NCI-H510A treated with DMSO at 0.1 percent for 48 hours (cell line): Measurements from ENCODE around the gene ANKRD35.
"Not testable (repeated sequence)": the region's sequence is repeated elsewhere in the genome, so short reads cannot be mapped to it uniquely, and the experiment has no call there.

Experiments used
- DNase-seq: peaks from one replicate; lab custom pipeline; 2025; lab: John Stamatoyannopoulos, UW

ANKRD35 gene

GRCh38 chr1:145885738-145886287 lies at the start of gene ANKRD35:
TSS of gene ANKRD35 (minus strand) at chr1:145885866. CDS start at chr1:145885758, 108 bp downstream.
- peak; percentile 73 for DNase-seq

GRCh38 chr1:145932522-145933009 lies 46.9 kb upstream of the ANKRD35 start:
- not testable (repeated sequence) for DNase-seq

GRCh38 chr1:145927916-145928643 lies 42.4 kb upstream of the ANKRD35 start:
- DNase-seq = no peak

- DNase-seq = peak; percentile 91
Observed at GRCh38 chr1:145927063-145927886, 41.6 kb upstream of the ANKRD35 start, which contains the start of gene RBM8A. TSS of gene RBM8A (minus strand) at chr1:145927484. CDS start at chr1:145927426, 58 bp downstream.

- DNase-seq = no peak
Observed at GRCh38 chr1:145926686-145927062, 41.0 kb upstream of the ANKRD35 start.

GRCh38 chr1:145922266-145922665 lies 36.6 kb upstream of the ANKRD35 start:
- DNase-seq = no peak

- not testable (repeated sequence) for DNase-seq
Observed at GRCh38 chr1:145920297-145920696, 34.6 kb upstream of the ANKRD35 start.

- DNase-seq = peak; percentile 58
Observed at GRCh38 chr1:145918992-145919939, 33.6 kb upstream of the ANKRD35 start.

GRCh38 chr1:145918144-145918991 lies 32.7 kb upstream of the ANKRD35 start, which contains the start of gene PEX11B:
TSS of gene PEX11B (minus strand) at chr1:145918717. CDS start at chr1:145918688, 29 bp downstream.
- DNase-seq = peak; percentile 85

GRCh38 chr1:145917595-145917994 lies 31.9 kb upstream of the ANKRD35 start:
- DNase-seq = no peak

GRCh38 chr1:145916745-145917144 lies 31.1 kb upstream of the ANKRD35 start:
- no peak for DNase-seq

GRCh38 chr1:145912128-145912641 lies 26.5 kb upstream of the ANKRD35 start:
- DNase-seq = no peak

GRCh38 chr1:145908653-145909052 lies 23.0 kb upstream of the ANKRD35 start:
- DNase-seq = no peak

GRCh38 chr1:145906954-145907753 lies 21.5 kb upstream of the ANKRD35 start:
- DNase-seq = no peak

- DNase-seq = no peak
Observed at GRCh38 chr1:145901312-145902021, 15.8 kb upstream of the ANKRD35 start.

- no peak for DNase-seq
Observed at GRCh38 chr1:145898756-145899155, 13.1 kb upstream of the ANKRD35 start.

- DNase-seq = no peak
Observed at GRCh38 chr1:145897969-145898368, 12.3 kb upstream of the ANKRD35 start.

- no peak for DNase-seq
Observed at GRCh38 chr1:145895471-145895870, 9.8 kb upstream of the ANKRD35 start.
